Activated CD8-positive, alpha-beta memory T cell treated with anti-CD3 and anti-CD28 coated beads for 24 hours (primary cell): ENCODE results near the gene C8A.

Source experiments
- DNase-seq: peaks from one replicate; pipeline ENCODE4 v3.0.0-alpha.2; 2020

C8A gene

DNA sequence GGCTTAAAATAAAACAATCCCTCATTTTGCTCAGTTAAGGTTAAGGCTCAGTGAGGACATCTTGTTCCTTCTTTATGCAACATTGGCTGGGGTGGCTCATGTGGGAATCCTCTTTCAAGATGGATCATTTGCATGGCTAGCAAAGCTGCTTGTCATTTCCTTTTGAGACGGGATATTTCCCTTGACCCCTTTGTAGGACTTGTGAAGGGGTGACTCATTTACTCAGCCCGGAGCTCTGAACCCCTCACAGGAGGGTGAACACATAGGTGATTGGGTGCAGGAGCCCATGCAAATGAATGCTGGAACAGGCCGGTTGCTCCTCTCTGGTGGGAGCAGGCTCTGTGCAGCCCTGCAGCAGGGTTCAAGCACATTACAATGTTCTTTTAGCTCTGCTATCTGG, 15.8 kb upstream of the C8A start:
- no peak for DNase-seq

DNA sequence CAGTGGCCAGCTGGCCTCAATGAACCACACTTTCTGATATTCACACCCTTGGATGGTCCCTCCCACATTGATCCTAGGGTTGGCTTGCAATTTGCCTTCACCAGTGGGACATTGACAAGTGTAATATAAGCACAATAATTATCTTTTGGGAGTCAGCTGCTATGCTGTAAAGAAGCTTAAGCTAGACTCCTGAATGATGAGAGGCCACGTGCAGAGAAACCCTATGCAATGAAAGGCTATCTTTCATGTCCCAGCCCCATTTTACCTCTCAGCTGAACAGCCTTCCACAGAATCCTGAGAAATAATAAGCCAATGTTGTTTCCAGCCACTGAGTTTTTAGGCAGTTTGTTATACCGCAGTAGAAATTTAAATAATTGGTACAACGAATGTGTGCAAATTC, 11.1 kb upstream of the C8A start:
- no peak for DNase-seq

DNA sequence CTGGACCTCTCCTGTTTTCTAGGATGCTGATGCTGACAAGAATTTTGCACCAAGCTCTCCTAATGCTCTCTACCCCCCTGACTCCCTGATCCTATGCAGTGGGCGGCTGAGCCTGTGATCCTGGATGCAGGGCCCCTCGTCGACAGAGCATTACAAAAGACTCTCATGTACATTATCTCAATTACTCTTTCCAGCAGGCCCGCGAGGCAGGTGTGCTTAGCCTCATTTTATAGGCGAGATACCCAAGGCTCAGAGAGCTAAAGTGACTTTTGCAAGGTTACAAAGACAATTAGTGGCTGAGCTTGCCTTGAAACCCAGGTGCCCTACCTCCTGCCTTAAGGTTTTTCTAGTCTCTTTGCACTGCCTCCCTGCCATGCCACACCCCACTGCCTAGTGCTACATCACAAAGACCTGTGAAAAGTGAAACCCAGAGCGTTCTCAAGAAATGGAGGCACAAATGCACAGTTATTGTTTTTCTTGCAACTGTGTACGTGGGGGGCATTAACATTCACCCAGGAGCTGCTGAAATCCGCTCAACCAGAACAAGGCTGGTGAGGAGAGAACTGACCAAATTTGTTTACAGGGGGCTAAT, 10.0 kb upstream of the C8A start:
- no peak for DNase-seq

DNA sequence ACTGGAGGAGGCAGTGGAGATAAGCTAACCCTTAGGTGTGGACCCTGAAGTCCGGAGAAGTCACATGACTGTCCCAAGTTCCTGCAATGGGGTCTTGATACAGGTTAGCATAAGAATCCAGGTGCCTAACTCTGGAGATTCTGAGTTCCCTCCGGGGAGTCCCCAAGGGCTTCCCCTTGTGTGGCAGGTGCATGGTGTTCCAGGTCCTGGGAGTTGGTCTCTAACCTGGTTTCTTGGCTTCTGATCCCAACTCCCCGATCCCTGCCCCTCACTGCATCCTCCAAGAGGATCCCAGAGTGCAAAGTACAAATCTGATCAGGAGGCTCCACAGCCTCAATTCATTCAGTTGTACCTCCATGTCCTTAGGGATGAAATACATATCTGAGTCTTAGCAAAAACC, 9.3 kb upstream of the C8A start:
- DNase-seq, result no peak

DNA sequence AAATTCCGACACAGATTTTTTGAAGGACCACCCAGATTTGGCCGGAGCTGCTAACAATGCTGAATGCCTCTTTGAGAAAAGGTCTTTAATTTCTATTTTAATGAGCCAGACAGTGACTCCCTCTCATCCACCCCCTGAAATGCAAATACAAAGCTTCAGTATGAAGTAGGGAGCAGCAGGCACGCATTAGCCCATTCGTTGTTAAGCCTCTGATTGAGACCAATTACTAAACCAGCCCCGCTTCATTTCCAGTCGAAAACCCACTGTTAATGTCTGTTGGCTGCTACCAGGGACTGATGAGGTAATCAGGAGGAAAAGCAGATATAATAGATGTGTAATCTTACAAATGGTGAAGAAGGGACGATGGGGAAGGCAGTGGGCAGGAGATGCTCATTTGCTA, 4.8 kb upstream of the C8A start:
- no peak for DNase-seq

DNA sequence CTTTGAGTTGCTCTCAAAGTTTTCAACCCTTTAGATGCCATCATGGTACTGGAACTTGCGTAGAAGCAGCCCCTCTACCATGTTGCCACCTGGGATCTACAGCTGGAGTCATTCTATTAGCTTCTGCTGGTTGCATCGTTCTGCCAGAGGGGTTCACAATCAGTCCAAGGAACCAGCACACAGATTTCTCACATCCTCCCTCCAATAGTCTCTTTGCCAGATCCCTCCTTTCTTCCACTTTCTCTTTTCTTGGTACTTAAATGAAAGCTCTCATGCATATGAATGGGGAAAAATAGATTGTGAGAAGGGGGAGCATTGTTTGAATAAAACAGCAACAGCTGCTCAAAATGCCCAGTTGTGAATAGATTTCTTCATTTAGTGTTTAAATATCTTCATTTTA, 4.2 kb upstream of the C8A start:
- DNase-seq, result no peak

DNA sequence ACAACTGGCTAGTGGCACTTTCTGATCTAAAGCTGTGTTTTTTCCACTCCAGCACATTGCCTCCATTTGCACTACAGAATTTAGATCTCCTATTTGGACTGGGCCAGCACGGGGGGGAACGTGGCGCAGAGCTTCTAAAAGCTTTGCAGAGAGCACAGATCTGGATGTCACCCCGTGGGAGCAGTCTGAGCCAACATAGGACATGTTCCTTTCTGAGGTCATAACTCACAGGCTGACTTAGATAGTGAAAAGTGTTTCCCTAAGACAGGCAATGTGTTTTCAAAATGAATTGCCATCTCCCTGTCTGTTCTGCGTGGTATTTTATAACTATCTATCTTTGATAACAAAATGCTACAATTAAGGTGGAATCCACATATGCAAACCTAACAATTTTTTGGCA, 3.7 kb upstream of the C8A start:
- DNase-seq, result no peak

DNA sequence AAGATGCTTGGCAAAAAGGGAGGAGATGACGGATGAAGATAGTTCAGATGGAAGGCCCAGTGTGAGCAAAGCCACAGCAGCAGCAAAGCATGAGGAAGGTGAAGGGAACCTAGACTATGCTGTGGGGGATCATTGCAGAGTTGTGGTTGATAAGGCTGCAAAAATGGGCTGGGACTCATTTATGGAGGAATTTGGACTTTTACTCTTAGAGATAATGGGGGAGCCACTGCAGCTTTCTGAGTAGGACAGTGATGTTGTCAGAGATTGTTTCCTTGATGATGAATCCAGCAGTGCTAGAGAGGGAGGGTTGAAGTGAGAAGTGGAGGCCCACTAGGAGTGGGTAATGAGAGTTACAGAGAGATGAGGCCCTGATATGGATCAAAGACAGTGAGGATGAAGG, 2.1 kb upstream of the C8A start:
- no peak for DNase-seq

DNA sequence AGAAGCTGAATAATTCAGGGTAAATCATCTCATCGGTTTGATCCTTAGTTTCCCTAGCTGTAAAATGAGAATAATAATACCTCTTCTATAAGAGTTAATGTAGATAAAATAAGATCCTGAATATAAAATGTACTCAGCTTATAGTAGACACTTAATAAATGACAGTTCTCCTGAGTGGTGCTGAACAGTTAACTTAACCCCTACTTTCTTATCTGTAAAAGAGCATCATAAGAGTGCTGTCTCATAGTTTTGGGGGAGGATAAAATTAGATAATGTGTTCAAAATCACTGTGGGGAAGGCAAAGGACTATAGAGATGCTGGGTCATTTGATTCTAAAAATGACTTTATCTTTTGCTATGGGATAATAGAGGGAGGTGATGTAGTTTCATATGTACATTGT, 593 bp downstream of the C8A start:
- no peak for DNase-seq

DNA sequence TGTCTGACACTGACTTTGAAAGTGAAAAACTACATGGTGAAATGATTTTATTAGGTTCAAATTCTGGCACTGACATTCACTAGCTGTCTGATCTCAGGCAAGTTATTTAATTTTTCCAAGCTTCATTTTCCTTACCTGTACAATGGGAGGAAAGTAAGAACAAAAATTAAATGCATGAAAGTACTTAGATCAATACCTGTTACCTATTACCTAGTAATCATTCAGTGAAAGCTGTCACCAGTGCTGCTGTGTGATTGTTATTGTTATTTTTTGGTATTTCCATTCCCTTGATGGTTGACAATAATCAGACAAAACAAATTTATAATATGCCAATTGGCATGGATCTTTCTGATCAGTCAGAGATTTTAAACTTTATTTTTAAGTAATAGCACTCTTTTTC, 1.6 kb downstream of the C8A start:
- DNase-seq, result no peak

DNA sequence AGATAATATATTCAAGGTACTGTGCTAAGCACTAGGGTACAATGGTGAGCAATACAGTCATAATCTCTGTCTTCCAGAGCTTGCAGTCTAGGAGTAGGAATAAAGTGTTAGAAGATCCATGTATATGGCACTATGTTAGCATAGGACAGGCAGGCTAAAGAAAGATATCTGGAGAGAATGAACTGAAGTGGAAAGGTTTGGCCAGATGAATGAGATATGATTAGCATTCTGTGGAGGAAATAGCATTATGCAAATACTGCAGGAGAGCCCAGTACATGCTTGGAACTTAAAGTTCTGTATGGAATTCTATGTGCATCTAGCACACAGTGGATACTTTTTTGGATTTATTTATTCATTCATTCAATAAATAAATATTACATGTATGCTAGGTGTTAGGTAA, 4.7 kb downstream of the C8A start:
- DNase-seq, result no peak

DNA sequence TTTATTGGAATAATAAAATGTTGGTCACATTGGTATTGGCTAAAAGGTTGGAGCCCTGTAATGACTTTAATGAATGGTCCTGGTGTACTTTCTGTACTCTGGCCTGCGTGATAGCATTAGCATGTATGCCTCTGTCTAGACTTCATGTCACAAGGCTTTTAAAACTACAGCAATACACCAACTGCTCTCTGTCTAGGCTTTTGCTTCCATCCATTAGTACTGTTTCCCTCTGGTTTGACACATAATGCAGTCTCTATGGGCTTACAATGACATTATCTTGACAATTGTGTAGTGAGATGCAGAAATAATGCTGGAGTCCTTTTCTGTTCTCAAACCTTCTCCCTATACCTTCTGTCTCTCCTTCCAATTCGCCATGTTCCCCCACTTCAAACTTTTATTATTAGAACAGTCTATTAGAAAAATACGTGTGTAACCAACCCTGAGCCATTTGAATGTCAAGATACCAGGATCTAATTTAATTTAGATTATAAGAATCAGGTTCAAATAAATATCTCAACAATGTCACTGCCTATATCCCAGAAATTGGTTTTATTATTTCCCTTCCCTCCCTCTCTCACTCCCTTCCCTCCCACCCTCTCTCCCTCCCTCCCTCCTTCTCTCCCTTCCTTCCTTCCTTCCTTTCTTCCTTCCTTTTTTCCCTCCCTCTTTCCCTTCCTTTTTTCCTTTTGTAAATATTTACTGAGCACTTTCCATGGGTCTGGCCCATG, 8.8 kb downstream of the C8A start:
- DNase-seq, result no peak

DNA sequence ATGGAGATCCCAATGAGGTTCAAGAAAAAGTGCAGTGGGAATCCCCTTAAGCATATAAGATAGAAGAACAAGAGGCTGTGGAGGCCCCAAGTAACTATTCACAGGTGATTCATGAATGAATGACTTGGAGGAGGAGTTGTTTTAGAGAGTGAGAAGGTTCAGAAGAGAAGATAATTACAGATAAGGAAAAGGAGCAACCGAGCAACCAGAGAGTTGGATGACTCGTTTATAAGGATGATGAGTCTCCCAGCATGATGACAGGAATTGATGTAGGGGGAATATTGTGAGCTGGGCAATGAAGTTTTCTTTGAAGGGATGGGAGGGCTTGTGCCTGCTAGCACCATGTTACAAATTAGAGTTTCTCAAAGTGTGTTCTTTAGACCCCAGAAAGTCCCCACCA, 9.8 kb downstream of the C8A start:
- no peak for DNase-seq

DNA sequence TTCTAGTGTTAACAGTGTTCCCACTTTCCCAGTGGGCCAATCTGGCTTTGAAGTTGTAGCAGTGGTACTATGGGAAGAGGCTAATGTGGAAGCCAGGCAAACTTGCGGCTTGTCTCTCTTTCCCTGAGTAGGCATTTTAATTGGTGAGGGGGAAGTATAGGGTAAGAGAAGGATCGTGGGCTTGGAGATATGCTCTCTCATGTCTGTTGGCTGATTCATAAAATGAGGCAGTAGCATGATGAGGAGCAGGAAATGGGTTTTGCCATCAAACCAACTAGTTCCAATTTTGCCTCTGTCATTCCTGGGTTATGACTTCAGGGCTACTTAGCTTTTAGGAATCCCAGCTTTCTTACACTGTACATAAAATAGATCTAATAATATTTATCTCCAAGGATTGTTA, 12.1 kb downstream of the C8A start:
- DNase-seq, result no peak

DNA sequence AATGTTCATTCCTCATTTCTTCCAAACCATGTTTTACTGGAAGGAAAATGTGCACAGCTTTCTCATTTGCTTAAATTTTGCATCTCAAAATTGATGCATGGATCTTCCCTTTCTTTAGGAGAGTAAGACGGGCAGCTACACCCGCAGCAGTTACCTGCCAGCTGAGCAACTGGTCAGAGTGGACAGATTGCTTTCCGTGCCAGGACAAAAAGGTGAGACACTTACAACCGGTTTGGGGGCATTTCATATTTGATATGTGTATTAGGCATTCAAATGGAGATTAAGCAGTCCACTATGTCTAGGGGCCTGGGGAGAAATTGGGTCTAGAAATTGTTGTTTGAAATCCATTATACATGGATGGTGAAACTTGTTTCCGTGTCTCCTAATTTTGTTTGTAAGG, 12.9 kb downstream of the C8A start:
- DNase-seq, result no peak

DNA sequence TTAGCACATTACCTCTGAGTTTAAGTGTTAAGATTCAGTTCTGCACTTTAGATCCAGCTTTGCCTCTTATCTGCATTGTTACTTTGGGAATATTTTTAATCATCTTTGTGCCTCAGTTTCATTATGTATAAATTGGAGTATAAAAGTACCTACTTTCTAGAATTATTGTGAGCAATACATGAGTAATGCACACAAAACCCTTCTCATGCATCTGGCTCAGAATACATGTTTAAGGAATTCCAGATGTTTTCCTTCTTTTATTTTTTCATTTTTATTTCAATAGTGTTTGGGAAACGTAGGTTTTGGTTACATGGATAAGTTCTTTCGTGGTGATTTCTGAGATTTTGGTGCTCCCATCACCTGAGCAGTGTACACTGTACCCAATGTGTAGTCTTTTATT, 14.2 kb downstream of the C8A start:
- no peak for DNase-seq

DNA sequence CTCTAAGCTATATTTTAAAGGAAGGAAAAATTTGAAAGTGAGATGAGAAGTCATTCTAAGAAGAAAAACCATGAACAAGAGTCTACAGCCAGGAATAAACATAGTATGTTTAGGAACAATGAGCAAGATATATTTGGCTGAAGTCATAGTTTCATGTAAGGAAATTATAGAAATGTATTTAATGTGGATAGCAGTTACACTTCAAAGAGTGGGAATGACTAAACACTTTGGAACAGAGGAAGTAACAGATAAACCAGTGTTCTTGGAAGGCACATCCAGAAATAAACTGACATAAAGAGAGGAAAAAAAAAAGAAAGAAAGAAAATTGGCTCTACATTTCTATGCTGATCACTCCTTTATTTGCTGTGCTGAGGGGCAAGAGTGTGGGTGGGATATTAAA, 18.0 kb downstream of the C8A start:
- no peak for DNase-seq

DNA sequence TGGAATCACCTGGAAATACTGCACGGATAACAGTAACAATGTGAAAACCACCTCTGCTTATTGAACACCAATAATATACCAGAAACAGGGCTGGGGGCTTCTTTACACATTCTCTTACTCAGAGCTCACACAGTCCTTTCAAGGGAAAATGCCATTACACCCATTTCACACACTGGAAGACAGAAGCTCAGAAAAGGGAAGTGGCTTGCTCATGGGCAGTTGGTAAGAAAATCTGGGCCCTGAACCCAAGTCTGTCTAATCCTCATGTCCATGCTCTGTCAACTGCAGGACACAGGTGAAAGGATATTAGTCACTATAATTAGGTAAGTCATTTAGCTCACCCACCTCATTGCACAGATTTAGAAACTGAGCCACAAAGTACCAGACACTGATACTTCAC, 18.6 kb downstream of the C8A start:
- no peak for DNase-seq

DNA sequence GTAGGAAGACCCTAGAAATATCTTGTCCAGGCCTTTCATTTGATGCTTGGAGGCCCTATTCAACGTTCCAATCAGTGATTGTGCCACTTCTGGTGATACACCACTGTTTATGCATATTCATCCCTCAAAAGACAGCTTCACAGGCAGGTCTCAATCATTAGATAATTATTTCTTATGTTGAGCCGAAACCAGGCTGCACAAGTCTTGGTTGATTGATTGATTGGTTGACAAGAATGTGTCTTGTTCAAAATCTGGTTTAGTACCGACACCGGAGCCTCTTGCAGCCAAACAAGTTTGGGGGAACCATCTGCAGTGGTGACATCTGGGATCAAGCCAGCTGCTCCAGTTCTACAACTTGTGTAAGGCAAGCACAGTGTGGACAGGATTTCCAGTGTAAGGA, 20.1 kb downstream of the C8A start:
- DNase-seq, result no peak

DNA sequence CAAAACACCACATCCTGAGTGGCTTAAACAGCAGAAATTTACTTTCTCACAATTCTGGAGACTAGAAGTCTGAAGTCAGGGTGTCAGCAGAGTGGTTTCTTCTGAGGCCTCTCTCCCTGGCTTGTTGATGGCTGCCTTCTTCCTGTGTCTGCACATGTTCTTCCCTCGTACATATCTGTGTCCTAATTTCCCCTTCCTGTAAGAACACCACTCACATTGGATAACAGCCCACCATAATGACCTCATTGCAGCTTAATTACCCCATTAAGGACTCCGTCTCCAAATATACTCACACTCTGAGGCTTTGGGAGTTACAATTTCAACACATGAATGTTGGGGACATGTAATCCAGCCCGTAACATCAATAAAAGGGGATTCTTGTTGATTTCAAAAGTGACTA, 23.4 kb downstream of the C8A start:
- DNase-seq, result no peak

DNA sequence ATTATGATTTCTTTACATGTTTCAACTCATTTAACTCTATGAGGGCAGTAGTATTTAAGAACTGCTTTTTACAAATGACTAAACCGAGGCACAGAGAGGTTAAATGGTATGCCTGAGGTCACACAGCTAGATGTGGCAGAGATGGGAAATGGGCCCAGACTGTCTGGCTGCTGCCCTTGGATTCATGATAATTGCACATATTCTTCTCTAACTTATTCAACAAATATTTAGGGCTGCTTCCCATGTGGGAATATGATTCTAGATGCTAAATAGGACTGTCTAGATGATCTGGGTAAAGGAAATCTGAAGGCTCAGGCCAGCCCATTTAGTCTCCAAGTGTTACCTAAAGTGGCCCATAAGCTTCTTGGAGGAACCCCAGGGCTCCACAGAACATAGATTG, 26.2 kb downstream of the C8A start:
- DNase-seq, result no peak

DNA sequence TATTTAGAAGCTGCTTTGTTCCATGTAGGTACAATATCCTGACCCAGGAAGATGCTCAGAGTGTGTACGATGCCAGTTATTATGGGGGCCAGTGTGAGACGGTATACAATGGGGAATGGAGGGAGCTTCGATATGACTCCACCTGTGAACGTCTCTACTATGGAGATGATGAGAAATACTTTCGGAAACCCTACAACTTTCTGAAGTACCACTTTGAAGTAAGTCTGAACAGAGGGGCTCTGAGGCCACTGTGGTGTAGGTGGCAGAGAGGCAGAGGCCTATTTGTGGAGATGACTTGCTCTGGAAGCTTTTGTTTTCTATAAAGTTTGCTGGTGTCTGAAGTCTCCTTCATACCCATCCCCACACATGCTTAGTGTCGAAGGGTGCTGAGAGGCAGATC, 26.8 kb downstream of the C8A start:
- no peak for DNase-seq

DNA sequence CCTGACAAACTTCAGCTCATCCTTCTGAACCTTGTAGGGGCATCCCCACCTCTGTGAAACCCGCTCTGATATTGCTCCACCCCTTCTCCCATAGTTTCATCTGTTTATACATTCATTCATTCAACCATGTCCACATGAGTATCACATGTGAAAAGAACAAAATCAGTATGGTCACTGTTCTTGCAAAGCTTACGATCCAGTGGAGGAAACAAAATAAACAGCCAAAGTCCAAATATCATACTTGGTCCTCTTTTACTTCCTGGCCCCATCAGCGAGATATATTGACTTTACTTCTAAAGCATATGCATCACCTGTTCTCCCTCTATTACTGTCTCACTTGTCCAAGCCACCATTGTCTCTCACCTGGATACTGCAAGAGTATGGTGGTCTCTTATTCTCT, 35.6 kb downstream of the C8A start:
- no peak for DNase-seq

DNA sequence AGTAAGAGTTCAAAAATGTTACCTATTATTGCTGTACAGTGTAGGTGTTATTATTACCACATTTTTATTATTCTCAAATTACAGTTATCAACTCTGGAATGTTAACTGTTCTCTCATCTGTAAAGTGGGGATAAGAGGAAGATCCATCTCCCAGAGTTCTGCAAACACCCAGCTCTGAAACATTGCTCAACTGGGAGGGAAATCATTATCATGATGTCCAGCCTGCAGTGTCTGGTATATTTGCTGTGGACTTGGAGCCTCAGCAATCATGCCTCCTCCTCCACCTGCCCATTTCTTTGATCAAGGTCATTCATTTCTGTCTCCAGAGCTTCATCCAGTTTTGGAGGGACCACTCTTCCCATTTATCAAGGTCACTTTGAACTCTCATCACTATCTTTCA, 39.4 kb downstream of the C8A start:
- no peak for DNase-seq
